Activated T-cell treated with anti-CD3 and anti-CD28 coated beads, Interleukin-2, amount 50 U/mL, for 24 hours (primary cell): ENCODE data around the gene TDRD9.

Experiments used
- DNase-seq: peaks from one replicate; pipeline ENCODE4 v3.0.0-alpha.2; 2020
- H3K27ac Mint-ChIP-seq: 2 replicates; pipeline ENCODE4 v1.8.0; 2020; ENCODE audit warnings: mild to moderate bottlenecking, mixed read lengths
- H3K27me3 Mint-ChIP-seq: 2 replicates; pipeline ENCODE4 v1.8.0; 2020; ENCODE audit warnings: mixed read lengths
- H3K36me3 Mint-ChIP-seq: 2 replicates; pipeline ENCODE4 v1.8.0; 2020; ENCODE audit warnings: low read depth, mixed read lengths
- H3K4me1 Mint-ChIP-seq: 2 replicates; pipeline ENCODE4 v1.8.0; 2020; ENCODE audit warnings: low read depth, mixed read lengths
- H3K4me3 Mint-ChIP-seq: 2 replicates; pipeline ENCODE4 v1.8.0; 2020; ENCODE audit warnings: mild to moderate bottlenecking, moderate library complexity, mixed read lengths
- H3K9me3 Mint-ChIP-seq: 2 replicates; pipeline ENCODE4 v1.8.0; 2020; ENCODE audit warnings: mixed read lengths

The TDRD9 gene

DNA sequence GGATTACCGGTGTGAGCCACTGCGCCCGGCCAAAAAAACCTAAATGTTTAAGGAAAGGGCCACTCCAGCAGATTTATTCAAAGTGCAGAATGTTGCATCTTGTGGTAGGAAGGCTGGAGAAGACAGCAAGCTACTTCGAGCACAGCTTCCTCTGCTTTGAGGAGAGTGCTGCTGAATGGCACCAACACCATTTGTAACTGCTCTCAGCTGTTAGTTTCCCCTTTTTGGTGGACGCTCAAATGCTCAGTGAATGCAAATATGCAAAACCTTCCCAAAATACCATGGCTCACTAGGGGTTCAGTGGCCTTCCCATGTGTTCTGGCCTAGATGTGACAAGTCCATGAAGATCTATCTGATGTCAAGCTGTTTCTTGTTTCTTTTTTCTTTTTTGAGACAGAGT lies 2.9 kb upstream of the TDRD9 start:
- Mint-ChIP-seq H3K27me3 (peaks cover 8% of the 10 kb centered on the region), H3K9me3 (no peaks in the 10 kb centered on the region), H3K4me3 (no peak overlapping the region), H3K27ac (no peak overlapping the region), H3K4me1 (peaks cover 4% of the 10 kb centered on the region), H3K36me3 (peaks cover 8% of the 10 kb centered on the region)
- DNase-seq: no peak

- no peaks in the 10 kb centered on the region for H3K9me3 Mint-ChIP-seq
- no peaks in the 10 kb centered on the region for H3K36me3 Mint-ChIP-seq
- no peak overlapping the region for H3K4me3 Mint-ChIP-seq
- peaks cover 8% of the 10 kb centered on the region for H3K4me1 Mint-ChIP-seq
- H3K27ac Mint-ChIP-seq: no peak overlapping the region
- no peak for DNase-seq
- H3K27me3 Mint-ChIP-seq: peaks cover 8% of the 10 kb centered on the region
Measured at GRCh38 chr14:103927566-103927965, 690 bp upstream of the TDRD9 start.

DNA sequence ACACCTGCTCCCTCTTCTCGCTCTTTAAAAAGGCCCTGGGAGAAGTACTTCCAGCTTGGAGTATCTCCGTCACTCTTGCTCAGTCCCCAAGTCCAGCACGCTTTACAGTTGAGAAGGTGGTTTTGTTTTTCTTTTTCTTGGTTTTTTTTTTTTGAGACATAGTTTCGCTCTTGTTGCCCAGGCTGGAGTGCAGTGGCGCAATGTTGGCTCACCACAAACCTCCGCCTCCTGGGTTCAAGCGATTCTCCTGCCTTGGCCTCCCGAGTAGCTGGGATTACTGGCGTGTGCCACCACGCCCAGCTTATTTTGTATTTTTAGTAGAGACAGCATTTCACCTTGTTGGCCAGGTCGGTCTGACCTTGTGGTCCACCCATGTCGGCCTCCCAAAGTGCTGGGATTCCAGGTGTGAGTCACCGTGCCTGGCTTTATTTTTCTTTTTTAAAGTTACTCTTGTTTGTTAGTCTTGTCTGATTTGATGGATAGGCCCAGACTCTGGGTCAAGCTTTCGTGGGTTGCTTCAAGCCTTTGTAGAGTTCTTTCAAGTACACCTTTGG lies 1.9 kb downstream of the TDRD9 start:
- no peak overlapping the region for H3K27ac Mint-ChIP-seq
- no peaks in the 10 kb centered on the region for H3K9me3 Mint-ChIP-seq
- DNase-seq: no peak
- H3K36me3 Mint-ChIP-seq: no peaks in the 10 kb centered on the region
- H3K27me3 Mint-ChIP-seq: no peaks in the 10 kb centered on the region
- peaks cover 10% of the 10 kb centered on the region for H3K4me1 Mint-ChIP-seq
- H3K4me3 Mint-ChIP-seq: no peak overlapping the region

DNA sequence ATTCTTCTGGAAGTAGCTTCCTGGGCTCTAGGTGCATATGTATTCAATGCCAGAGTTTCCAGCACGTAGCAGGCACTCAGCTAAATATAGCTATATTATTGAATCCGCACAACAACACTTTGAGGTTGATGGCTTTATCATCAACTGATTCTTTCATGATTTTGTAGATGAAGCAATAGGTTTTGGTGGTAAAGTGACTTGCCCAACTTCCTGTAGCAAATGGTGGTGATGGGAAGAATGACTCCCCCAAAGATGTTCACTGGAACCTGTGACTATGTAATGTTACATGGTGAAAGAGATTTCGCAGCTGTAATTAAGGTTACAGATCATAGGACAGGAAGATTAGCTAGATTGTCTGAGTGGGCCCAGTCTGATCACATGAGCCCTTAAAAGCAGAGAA lies 3.2 kb downstream of the TDRD9 start:
- no peaks in the 10 kb centered on the region for H3K27me3 Mint-ChIP-seq
- H3K4me3 Mint-ChIP-seq: no peak overlapping the region
- DNase-seq: no peak

DNA sequence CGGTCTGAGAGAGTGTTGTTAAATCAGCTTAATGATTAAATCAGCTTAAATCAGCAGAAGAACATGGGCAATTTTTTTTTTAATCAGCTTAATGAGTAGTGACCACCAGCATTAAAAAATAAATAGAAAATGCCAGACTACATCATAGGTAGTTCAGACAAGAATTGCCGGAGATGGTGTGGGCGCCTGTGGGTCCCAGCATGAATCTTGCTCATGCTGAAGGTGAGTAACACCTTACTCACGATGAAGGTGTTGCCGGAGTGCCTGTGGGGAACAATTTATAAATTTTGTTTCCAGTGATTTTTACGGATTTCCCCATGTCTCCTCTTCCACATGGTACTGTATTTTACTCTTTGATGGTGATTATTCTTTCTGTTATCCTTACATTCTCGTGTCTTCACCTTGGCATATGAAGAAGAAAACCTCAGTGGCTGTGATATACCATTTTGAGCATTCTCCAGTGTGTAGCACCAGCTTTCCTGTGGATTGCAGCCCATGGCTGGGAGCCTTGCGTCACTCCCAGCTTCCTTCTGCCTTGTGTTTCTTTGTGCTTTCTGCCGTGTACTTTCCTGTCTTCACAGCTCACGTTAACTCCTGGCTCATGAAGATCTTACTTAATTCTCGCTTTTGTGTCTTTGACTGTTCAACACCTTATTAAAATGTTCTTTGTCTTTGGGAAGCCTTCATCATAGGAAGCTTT lies 4.7 kb downstream of the TDRD9 start:
- H3K27ac Mint-ChIP-seq: no peak overlapping the region
- DNase-seq: no peak
- no peaks in the 10 kb centered on the region for H3K9me3 Mint-ChIP-seq
- H3K27me3 Mint-ChIP-seq: no peaks in the 10 kb centered on the region
- H3K4me3 Mint-ChIP-seq: peak overlapping the region; percentile 8
- peaks cover 10% of the 10 kb centered on the region for H3K4me1 Mint-ChIP-seq
- no peaks in the 10 kb centered on the region for H3K36me3 Mint-ChIP-seq

More for the DNA sequence above, 3.2 kb downstream of the TDRD9 start:
- H3K36me3 Mint-ChIP-seq: no peaks in the 10 kb centered on the region
- H3K27ac Mint-ChIP-seq: peak overlapping the region; percentile 42
- no peaks in the 10 kb centered on the region for H3K9me3 Mint-ChIP-seq
- peaks cover 10% of the 10 kb centered on the region for H3K4me1 Mint-ChIP-seq

GRCh38 chr14:103935102-103935501 lies 6.8 kb downstream of the TDRD9 start:
- Mint-ChIP-seq H3K4me1 (peaks cover 10% of the 10 kb centered on the region), H3K27me3 (peaks cover 4% of the 10 kb centered on the region), H3K9me3 (no peaks in the 10 kb centered on the region), H3K36me3 (no peaks in the 10 kb centered on the region), H3K27ac (no peak overlapping the region), H3K4me3 (no peak overlapping the region)
- no peak for DNase-seq

- H3K4me1 Mint-ChIP-seq: no peaks in the 10 kb centered on the region
- H3K4me3 Mint-ChIP-seq: no peak overlapping the region
- no peak overlapping the region for H3K27ac Mint-ChIP-seq
- H3K27me3 Mint-ChIP-seq: peaks cover 43% of the 10 kb centered on the region
- no peak for DNase-seq
- no peaks in the 10 kb centered on the region for H3K9me3 Mint-ChIP-seq
- H3K36me3 Mint-ChIP-seq: no peaks in the 10 kb centered on the region
Measured at GRCh38 chr14:103941462-103941861, 13.2 kb downstream of the TDRD9 start.

DNA sequence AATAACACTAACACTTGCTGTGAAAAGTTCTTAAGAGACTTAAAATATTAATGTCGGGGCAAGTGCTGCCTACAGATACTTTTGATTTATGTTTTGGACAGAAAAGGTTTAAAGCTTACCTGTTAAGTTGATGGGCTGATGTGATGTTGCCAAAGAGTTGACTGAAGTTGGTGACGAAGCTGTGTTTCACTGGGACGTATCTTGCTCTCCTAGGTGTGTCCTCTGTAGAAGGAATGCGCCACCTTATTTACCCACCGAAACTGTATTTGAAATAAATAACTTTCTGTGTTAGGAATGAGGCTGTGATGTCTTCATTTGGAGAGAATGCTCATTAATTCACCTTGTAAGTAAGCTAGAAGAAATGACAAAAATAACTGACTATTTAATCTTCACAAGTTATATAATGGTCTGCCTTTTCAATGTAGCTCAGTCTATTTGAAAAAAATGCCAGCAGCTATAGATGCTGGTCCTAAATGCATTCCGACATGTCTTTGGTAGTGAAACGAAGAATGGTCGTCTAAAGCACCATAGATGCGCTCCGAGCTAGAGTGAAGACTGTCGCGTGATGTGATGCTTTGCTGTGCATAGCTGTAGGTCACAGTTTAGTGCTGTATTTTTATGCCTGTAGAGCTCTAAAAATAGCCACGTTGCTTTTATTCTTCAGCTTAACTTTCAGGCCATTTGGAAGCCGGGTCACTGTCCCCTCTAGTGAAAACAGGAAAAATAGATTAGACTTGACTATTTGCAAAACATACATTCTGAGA lies 13.9 kb downstream of the TDRD9 start, which contains the start of gene RD3L:
Gene RD3L (minus strand): TSS at position 557 of the 764 bp plus-strand sequence. CDS start 834 bp downstream, outside the sequence.
- Mint-ChIP-seq H3K4me1 (no peaks in the 10 kb centered on the region), H3K9me3 (peaks cover 4% of the 10 kb centered on the region), H3K4me3 (no peak within 1 kb of the TSS), H3K27me3 (peaks cover 49% of the 10 kb centered on the region), H3K27ac (no peak within 1 kb of the TSS), H3K36me3 (no peaks in the 10 kb centered on the region)
- no peak for DNase-seq

GRCh38 chr14:103943673-103944072 lies 15.4 kb downstream of the TDRD9 start:
- Mint-ChIP-seq H3K4me1 (no peaks in the 10 kb centered on the region), H3K27me3 (peaks cover 54% of the 10 kb centered on the region), H3K9me3 (peaks cover 4% of the 10 kb centered on the region), H3K36me3 (no peaks in the 10 kb centered on the region), H3K27ac (no peak overlapping the region), H3K4me3 (no peak overlapping the region)
- no peak for DNase-seq

GRCh38 chr14:103946975-103947374 lies 18.7 kb downstream of the TDRD9 start:
- peaks cover 4% of the 10 kb centered on the region for H3K9me3 Mint-ChIP-seq
- H3K27me3 Mint-ChIP-seq: peaks cover 48% of the 10 kb centered on the region
- no peak overlapping the region for H3K4me3 Mint-ChIP-seq
- no peak for DNase-seq
- H3K36me3 Mint-ChIP-seq: no peaks in the 10 kb centered on the region
- H3K4me1 Mint-ChIP-seq: no peaks in the 10 kb centered on the region
- no peak overlapping the region for H3K27ac Mint-ChIP-seq

DNA sequence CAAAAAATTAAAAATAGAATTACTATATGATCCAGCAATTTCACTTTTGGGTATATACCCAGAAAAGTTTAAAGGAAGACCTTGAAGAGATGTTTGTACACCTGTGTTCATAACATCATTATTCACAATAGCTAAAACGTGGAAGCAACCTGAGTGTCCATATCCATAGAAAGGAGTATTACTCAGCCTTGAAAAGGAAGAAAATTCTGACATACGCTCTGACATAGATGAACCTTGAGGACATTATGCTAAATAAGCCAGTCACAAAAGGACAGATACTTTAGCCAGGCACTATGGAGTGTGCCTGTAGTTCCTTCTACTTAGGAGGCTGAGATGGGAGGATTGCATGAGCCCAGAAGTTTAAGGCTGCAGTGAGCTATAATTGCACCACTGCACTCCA lies 20.2 kb downstream of the TDRD9 start:
- Mint-ChIP-seq H3K4me3 (no peak overlapping the region), H3K36me3 (no peaks in the 10 kb centered on the region), H3K9me3 (peaks cover 4% of the 10 kb centered on the region), H3K27ac (no peak overlapping the region), H3K27me3 (peaks cover 47% of the 10 kb centered on the region), H3K4me1 (no peaks in the 10 kb centered on the region)
- DNase-seq: no peak

DNA sequence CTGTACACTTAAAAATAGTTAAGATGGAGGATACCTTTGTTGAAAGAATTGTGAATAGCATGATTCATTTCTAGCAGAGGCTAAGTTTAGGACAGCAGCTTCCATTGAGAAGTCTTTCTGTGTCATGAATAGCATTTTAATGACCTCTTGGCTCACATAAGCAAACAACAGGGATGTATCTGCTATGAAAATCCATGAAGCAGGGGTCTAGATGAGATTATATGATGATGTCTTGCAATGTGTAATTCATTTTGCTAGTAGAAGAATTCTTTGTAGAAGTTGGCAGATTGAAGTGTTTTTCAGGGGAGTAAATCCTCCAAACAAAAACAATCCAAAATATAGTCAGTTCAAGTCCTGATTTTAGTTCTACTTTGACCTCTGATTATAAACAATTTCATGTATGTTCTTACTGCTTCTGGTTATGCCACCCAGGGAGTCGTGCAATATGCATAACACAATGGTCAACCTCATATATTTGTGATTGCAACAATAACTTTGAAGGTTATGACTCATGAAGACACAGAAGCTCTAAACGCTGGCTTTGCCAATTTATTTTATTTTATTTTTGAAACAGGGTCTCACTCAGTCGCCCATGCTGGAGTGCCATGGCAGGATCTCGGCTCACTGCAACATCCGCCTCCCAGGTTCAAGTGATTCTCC lies 21.0 kb downstream of the TDRD9 start:
- Mint-ChIP-seq H3K4me3 (no peak overlapping the region), H3K27me3 (peaks cover 48% of the 10 kb centered on the region), H3K9me3 (peaks cover 4% of the 10 kb centered on the region), H3K36me3 (no peaks in the 10 kb centered on the region), H3K4me1 (no peaks in the 10 kb centered on the region), H3K27ac (no peak overlapping the region)
- no peak for DNase-seq

DNA sequence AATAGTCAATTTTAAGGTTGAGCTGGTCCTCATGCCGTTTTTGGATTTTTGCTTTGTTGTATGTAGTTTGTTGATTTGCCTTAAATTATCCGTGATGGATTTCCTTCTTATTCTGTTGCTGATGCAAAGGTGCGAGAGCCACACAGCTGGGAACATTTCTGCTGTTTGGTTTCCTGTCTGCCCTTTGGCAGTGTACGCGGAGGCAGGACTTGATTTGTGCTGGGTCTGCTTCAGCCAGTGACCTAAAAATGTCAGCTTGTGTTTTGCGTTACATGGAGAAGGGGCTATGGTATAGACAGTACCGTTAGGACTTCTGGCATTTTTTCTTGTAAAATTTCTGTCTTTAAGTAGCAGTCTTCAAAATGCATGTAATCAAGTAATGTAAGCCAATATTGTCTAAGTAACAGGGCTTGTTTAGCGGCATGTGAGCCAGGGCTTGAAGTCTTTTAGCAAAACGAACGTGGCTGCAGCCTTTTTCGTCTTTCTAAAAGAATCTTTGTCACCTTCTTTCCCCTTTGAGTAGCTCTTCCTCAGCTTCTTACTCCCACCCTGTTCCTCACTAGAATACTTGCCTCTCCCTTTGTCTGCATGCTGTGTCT lies 32.3 kb downstream of the TDRD9 start:
- H3K4me3 Mint-ChIP-seq: no peak overlapping the region
- no peaks in the 10 kb centered on the region for H3K36me3 Mint-ChIP-seq
- DNase-seq: no peak
- no peaks in the 10 kb centered on the region for H3K9me3 Mint-ChIP-seq
- no peaks in the 10 kb centered on the region for H3K4me1 Mint-ChIP-seq
- H3K27ac Mint-ChIP-seq: no peak overlapping the region
- H3K27me3 Mint-ChIP-seq: no peaks in the 10 kb centered on the region

DNA sequence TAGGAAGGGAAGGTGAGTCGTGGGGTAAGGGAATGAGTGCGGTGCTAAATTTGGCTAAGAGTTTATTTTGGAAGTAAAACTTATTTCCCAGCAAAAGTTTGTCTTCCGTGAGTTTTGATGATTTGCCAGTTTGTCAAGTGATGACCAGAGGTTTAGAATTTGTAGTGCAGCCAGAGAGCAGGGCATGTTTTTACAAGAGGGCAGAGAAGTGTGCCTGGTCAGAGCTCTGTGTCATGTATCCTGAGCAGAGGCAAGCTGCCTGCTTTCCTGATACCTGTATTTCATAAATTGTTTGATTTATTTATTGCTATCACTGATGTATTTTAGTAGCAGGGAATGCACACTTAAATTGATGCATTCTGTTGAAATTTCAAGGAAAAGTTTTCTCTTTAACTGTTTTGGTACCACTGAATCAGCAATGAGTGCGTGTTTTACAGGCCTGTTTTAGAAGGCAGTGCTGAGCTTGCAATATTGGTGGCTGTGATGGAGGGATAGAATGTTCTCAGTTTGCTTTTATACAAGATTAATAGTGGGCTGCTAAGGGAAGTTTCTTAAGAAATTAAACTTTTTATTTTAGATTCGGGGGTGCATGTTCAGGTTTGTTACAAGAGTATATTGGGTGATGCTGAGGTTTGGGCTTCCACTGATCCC lies 33.8 kb downstream of the TDRD9 start:
- no peak overlapping the region for H3K4me3 Mint-ChIP-seq
- H3K4me1 Mint-ChIP-seq: no peaks in the 10 kb centered on the region
- DNase-seq: no peak
- no peaks in the 10 kb centered on the region for H3K9me3 Mint-ChIP-seq
- no peaks in the 10 kb centered on the region for H3K36me3 Mint-ChIP-seq
- H3K27ac Mint-ChIP-seq: no peak overlapping the region
- no peaks in the 10 kb centered on the region for H3K27me3 Mint-ChIP-seq
